Stimulated activated CD4-positive, alpha-beta T cell treated with anti-CD3 and anti-CD28 coated beads, Interleukin-1b, Interleukin-23, amount 100 ng/mL, for 24 hours (primary cell): ENCODE results near the gene RTL9.

ENCODE experiments used
- DNase-seq, 4 experiments: peaks; one replicate each; pipeline ENCODE4 v3.0.0-alpha.2; 2020; ENCODE audit warnings: low read depth in 4 of 4, low spot score in 1 of 4

RTL9 gene

DNA sequence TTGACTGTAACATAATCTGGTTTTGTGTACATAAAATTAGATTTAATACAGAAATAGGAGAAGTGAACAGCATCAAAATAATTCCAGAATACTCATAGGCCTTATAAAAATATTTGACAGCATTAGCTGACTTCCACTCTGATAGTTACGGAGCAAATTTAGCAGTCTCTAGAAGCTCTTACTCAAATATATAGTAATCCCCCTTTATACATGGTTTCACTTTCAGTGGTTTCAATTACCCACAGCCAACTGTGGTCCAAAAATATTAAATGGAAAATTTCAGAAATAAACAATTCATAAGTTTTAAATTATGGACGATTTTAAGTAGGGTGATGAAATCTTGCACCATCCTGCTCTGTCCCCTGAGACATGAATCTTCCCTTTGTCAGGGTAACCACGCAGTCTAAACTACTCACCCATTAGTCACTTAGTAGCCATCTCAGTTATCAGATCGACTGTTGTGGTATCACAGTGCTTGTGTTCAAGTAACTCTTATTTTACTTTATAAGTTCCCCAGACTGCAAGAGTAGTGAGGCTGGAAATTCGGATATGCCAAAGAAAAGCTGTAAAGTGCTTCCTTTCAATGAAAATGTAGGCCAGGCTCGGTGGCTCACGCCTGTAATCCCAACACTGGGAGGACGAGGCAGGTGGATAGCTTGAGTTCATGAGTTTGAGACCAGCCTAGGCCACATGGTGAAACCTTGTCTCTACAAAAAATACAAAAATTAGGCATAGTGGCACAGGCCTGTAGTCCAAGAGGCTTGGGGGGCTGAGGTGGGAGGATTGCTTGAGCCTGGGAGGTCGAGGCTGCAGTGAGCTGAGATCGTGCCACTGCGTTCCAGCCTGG lies 17.2 kb upstream of the RTL9 start:
- no peak for DNase-seq

DNA sequence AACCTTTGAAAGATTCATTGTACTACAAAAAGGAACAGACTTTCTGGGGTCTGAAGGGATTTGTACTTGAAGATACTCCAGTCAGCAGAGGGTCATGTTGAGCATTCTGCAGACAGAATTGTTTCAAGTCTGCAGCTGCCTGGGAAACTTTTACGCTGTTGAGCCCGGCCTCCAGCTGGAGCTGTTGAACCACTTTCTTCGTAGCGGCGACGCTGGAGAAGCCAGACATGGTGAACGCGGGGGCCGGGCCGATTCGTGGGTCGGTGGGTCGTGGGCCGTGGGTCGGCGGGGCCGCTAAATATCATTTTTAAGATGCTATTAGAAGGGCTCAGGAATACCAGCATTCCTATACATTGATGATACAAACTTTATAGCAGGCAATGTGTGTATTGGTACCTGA lies 12.0 kb upstream of the RTL9 start:
- no peak for DNase-seq

DNA sequence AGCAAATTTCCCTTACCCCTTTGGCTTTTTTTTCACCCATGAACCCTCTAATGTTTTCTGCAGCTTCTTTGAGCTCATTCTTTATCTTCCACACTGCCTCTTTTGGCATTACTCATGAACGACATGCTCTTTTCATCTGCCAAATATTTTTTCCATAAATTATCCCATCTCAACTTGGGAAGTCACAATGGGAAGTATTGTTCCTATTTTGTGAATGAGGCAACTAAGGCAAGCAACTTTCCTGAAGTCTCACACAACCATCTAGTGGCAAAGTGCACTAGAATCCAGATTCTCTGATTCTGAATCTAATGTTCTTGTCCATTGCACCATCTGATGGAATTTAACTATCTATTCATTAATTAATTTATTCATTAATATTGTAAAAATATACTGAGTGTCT lies 625 bp downstream of the RTL9 start:
- no peak for DNase-seq

DNA sequence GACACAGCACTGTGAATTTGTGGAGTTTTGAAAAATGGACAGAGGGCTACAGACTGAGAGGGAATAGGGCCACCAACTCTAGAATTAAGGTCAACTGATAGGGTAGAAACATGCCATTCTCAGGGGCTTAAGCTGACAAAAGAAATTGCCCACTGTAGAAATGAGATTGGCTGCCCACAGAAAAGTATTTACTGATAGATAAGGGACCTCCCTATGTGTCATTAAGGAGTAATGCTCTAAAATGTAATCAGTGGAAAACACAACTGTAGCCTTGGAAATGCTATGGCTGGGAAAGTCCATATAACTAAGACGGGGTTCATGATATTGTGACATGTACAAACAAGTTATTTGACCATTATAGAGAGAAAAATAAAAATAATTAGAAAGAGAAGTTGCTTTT lies 4.6 kb downstream of the RTL9 start:
- no peak for DNase-seq

DNA sequence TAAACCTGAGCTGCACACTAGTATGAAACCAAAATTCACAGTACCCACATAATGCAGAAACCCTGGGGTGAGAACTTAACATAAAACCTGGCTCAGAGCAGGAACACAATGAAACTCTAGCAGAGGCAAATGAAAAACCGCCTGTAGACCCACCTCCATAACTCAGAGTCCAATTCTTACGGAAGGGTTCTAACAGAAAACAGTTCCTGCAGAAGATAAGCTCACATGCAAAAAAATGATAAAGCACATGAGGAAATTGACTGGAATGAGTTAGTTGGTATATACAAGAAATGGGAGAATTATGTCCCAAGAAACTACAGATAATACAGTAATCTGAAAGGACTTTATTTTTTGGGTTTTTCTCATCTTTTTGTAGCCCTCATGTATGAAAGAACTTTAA lies 14.7 kb downstream of the RTL9 start:
- no peak for DNase-seq

DNA sequence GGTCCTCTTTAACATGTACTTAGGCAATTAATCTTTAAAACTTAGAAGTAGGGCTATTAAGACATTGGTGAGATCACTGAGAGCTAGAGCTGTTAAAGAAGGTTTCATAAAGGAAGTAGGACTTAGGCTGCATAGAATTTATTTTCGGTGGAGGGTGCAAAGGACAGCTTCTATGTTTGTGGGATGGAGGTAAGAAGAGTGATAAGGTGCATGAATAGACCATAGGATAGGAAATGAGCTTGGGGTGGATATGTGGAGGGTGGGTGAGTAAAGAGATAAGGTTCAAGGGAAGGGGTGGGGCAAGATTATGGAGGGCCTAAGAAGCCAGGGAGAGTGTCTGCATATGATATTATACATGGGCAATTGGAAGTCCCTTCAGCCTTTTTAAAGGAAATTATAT lies 15.9 kb downstream of the RTL9 start:
- no peak for DNase-seq

DNA sequence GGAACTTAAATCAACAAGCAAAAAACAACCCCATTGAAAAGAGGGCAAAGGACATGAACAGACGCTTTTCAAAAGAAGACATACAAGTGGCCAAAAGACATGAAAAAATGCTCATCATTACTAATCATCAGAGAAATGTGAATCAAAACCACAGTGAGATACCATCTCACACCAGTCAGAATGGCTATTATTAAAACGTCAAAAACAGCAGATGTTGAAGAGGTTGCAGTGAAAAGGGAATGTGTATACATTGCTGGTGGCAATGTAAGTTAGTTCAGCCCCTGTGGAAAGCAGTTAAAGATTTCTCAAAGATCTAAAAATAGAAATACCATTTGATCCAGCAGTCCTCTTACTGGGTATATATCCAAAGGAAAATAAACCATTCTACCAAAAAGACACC lies 22.6 kb downstream of the RTL9 start:
- DNase-seq, result no peak

DNA sequence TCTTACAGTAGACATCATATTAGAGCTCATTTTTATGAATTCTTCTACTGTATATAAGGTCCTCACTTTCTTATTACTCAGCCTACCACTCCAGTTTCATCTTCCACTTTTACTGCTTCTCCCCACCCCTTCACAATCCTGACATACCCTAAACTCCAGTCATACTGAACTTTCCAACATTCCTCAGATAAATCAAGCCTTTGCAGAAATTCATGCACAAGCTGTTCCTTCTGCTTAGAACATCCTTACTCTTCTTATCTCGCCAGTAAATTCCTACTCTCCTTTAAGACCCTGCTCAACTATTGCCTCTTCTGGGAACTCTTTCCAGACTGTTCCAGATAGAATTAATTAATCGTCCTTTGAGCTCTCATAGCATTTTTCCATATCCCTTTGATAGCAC lies 24.8 kb downstream of the RTL9 start:
- DNase-seq, result no peak

DNA sequence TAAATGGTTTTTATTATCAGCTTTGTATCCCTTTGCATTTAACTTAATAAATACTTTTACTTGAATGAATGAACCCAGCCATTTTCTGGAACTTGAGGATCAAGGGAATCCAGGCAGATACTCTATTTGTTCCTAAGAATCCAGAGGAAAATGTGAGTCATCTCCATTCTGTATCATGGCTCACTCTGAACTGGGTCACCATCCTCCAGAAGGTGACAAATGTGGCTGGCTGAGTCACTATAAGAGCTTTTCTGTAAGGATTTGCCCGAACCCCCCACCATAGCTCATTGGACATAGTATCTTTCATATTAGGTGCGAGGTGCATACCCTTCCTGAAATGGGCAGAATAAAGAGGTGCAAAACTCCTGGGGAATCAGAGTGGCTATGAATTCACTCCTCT lies 25.8 kb downstream of the RTL9 start:
- DNase-seq, result no peak

DNA sequence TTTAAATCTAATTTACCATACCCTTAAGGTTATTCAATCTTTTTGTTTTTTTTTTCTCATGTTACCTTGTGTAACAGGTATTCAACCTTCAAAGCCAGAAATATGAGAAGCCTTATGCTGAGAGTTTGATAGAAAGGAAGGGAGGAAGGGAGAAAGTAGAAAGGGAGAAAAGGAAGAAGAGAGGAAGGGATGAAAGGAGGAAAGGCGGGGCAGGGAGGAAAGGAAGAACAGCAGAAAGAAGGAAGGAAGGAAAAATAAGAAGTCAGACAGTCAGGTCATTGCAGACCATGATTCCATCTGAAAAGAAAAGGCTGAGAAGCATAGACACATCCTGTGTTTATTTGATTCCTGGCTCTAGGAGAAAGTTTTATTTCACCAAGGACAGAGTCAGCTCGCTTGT lies 30.9 kb downstream of the RTL9 start:
- DNase-seq, result no peak

DNA sequence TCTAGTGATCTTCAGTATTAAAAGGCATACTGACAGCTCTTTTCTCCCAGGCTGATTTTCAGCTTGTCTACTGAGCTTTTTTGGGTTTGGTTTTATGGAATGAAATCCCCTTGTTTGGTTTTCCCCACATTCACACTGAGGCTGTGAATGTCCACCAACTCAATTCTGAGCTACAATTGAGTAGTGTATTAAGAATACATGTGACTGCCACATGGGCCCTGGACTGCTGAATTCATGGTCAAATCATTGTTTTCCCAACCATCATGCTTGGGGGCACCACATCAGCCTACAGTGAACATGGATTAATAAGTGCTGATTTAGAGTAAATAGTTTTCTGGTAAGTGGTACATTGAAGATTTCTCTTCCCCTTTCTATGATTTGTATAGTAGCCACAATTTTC lies 32.4 kb downstream of the RTL9 start:
- DNase-seq, result no peak

DNA sequence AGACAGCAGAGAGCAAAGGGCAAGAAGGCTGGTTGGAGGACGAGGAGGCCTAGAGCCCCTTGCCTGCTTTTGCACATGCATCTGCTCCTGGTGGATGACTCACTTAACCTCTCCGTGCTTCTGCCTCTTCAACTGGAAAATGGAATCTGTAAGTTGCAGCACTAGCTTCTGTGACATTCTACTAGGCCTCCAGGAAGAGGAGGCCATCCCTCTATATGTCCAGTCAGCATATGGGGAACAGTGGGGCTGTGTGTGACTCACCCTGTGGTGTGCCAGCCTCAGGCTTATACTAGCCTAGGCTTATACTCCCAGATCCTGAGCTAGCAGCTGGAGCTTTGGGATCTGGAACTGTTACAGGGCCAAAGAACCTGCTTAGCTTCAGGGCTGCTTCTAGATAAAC lies 36.0 kb downstream of the RTL9 start:
- DNase-seq, result no peak

DNA sequence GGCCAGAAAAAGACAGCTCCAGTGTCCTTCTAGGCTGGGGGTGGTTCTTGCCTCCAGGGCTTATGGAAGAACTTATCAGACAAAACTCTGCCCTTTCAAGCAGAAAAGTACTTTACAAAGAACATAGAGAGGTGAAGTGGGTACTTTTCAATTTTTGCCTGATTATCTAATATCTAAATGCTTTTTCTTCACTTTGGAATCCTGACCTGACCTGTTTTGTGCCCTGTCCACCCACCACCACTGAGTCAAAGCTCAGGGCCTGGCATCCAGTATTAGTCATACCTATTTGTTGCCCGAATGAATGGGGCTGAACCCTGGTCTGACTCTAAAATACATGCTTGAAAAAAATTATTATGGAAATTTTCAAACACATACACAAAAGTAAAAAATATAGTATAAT lies 37.2 kb downstream of the RTL9 start:
- DNase-seq, result no peak

DNA sequence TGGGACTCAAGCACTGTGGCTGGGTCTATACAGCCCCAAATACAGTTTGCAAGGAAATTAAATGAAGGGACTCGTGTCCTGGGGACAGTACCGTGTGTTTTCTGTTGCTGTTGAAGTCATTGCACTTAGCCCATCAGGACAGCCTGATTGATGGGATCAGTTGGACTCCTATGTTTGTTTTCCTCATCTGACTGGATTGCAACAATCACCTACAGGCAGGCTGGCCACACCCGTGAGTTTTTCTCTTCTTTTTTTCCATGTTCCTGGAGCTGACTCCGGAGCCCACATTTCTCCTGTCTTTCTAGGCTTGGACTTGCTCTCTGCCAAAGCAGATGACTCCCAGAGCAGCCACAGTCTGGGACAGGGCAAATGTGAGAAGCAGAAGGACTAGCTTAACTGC lies 38.1 kb downstream of the RTL9 start:
- no peak for DNase-seq

DNA sequence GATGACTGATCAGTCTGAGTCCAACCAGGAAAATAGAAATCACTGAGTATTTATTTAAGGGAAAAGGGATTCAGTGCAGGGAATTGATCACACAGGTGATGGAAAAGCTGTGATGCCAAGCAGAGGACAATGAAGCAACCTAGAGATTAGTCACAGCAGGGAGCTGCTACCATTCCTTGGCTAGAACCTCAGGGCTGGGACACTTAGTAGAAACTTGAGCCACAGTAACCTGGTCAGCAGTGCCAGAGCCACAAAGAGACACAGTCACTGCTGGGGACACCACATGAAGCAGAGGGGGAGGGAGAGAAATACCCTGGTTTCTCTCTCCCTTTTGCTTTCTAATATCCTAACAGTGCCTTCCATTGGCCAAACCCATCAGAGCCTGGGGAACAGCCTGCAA lies 38.7 kb downstream of the RTL9 start:
- DNase-seq, result no peak

DNA sequence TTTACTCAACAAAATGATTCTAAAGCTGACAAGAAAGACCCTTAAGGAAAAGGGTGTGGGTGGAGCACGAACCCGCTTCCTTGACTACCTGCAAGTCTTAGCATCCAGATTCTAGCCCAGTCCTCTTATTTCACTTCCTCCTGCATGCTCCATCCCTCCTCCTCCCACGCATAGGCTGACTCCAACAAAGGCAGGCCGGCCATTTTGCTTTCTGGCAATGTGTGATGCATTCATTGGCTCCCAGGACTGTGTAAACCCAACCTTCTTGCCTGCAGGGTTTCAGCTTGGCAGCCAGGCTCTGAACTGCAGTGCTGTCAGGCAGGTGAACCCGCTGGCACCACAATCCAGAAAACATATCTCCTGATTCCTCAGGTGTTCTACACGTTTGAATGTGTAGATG lies 39.3 kb downstream of the RTL9 start:
- no peak for DNase-seq

DNA sequence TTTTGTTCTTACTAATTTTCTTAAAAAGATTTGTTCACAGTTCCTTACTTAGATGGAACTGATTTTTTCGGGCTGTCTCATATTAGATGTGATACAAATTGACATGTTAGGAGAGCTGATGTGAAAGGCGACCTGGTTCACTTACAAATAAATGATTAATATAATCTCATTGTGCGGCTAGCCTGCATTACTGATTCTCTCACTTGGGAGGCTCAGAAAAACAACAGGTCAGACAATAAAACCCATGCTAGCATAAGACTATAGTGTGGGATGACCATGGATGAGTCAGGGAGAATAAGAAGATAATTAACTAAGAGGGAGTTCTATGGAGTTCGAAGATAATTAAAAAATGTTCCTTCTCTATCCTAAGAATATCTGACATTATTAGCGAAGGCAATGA lies 40.8 kb downstream of the RTL9 start:
- no peak for DNase-seq

DNA sequence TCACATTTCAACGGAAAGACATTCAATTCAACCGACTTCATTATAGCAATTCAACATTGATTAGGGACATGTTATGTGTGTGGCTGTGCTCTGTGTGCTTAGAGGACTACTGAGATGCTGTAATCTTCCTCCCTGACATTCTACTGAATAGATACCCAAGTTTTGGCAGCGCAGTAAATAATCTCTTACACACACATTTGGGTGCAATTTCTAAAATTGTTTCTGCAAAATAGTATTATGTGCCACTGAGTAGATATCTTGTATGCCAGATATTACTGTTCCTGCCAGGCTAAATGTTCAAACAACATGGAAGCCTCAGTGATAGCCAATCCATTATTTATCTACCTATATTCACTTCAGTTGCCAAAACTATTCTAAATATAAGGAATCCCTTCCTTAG lies 41.3 kb downstream of the RTL9 start:
- DNase-seq, result no peak

DNA sequence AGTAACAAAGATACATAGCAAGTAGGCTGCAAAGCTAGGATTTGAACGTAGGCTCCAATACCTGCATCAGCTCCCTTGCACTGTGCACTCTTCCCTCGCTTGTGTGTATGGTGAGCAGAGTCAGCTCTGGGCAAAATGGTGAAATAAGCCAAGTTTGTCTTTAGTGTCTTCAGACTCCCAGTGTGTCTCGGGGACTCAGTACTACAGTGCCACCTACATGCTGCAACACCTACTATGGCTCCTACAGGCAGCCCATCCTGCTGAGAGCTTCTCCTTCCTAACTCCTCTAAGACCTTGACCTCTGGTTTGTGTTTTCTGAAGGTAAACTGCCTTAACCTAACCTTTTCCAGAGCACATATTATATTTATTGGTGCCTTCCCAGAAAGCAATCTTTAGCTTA lies 42.5 kb downstream of the RTL9 start:
- no peak for DNase-seq

DNA sequence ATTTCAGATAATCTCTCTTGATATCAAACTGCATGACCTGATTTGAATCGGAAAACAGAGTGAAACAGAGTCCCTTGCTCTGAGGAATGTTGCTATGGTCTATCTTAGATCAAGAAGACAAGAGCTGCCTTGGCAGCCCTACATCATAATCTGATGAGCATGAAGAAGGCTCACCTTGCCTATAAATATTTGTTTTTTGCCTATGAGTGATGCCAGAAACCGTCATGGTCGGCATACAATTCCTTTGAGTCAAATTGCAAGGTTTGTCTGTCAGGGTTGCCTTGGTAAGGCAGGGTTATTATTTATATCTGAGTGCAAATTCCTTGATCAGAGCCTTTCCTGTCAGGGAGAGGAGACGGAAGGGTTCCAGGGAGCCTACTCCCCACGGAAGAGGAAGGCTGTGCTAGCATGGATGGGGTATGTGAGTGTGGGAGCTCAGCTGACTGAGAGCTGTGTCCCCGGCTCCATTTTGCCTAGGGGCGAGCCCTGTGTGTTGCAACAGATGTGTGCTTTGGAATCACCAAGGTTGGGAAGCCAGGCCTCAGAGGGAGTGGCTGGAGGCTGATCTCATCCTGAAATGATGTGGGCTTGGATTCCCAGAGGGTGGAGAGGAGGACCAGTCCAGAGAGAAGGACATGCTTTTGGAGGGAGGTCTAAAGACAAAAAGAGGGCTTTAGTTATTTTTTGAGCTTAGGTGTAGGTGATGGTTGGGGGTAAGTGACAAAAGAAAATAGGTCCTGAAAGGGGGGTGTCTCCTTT lies 43.6 kb downstream of the RTL9 start:
- DNase-seq, result no peak

DNA sequence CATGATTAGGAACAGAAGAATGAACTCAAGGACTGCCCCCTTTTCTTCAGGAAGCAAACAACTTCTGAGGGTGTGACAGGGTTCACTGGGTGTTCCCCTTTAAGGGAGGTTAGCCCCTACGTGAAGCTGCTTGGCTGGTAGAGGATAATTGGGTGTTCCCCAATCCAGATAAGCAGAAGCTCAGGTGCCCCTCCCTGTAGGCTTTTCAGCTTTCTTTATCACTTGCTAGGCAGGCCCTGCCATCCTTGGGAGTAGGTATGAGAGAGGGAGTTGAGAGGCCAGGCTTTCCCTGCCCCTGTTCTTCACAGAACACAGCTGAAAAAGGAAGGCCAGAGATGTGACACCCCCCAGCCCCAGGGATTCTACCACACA lies 44.2 kb downstream of the RTL9 start:
- DNase-seq, result no peak

DNA sequence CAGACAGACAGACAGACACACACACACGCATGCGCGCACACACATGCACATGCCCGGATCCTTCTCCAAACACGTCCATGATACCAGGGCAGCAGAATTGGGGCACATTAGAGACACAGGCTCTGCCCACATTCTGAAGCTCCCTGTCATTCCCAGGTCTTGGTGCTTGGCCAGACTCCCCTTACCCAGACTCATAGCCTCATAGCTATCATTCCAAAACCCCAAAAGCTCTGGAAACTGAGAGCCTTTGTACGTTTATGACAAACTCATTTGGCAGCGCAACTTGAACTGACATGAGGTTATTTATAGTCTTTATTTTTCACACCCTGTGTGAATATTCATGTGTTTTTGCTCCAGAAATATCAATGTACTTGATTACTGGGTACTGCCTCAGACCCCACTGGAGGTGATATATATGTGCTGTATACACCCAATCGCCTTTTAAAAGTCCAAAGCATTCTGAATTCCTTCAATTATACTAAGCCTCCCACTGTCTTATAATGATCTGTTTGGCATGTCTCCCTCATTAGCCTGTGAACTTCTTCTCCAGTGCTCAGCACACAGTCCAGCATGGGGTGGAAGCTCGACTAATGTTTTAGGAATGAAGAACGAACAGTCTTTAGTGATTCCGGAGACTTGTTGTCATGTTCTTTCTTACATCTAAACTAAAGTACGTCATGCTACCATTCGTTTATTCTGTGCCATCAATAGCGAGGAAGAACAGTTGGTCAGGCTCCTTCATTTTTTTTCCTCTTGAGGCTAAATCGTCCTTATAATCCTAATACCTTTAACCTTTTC lies 45.0 kb downstream of the RTL9 start:
- no peak for DNase-seq
